ENCODE results near the gene ANKRD11.
"Not testable (repeated sequence)": the region's sequence is repeated elsewhere in the genome, so short reads cannot be mapped to it uniquely, and the experiment has no call there.

Gene ANKRD11

DNA sequence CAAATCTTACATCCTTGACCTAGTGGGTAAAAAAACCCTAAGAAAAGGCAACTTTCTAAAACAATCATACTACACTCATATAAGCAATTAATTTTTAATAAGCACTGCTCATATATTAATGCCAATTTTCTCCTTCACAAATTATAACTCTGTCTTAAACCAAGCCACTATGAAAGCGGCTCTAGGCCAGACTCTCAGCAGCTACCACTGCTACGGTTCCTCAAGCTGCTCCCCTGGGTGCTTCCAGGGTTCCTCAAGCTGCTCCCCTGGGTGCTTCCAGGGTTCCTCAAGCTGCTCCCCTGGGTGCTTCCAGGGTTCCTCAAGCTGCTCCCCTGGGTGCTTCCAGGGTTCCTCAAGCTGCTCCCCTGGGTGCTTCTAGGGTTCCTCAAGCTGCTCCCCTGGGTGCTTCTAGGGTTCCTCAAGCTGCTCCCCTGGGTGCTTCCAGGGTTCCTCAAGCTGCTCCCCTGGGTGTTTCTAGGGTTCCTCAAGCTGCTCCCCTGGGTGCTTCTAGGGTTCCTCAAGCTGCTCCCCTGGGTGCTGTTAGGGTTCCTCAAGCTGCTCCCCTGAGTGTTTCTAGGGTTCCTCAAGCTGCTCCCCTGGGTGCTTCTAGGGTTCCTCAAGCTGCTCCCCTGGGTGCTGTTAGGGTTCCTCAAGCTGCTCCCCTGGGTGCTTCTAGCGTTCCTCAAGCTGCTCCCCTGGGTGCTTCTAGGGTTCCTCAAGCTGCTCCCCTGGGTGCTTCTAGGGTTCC, 35.8 kb downstream of the ANKRD11 start:
- in situ Hi-C loops (cut with MboI; ENCODE audit: low sequenced_read_pairs), result not testable (repeated sequence)

DNA sequence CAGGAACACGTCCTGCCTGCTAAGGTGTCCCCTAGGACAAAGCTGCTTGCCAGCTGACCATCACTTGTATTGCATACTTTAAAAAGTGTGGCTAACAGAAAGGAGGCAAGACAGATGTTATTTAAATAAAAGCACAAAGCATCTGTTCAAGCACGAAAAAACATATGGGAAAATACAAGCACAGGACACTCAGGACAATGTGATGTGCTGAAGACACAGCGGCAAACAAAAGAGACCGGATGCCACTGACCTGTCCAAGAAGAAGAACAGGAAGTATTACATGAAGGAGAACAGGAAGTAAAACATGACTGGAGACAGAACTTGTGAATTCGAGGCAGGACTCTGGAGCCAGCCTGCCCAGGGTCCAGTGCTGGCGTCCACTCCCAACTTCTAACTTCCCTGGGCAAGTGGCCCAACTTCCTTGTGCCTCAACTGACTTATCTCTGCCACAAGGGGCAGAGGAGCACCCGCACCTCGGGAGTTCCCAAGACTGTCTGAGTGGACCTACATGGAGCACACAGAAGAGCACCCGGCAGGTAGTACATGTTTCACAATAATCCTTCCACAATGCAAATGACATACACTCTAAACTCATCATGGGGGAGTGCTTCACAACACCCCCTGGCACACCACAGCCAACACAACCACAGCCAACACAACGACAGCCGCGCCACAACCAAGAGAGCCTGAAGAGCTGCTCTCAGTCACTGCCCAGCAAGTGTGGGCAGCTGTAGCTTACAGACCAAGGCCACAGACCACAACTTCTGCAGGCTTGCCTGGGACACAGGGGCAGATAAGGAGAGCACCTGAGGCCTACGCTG, 36.6 kb downstream of the ANKRD11 start:
- in situ Hi-C loops (cut with MboI; ENCODE audit: low sequenced_read_pairs), result no loop called here

DNA sequence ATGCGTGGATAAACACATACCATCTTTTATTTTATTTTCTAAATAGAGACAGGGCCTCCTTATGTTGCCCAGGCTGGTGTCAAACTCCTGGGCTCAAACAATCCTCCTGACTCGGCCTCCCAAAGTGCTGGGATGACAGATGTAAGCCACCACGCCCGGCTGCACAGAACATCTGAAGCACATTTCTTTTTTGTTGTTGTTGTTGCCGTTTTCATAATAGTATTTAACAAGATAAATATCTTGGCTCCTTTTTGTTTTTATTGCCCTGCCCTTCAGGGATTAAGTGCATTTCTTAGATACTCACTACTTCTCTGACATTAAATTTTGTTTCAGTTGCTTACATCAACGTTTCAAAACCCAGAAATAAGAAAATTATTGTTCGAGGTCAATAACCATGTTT, 37.4 kb downstream of the ANKRD11 start:
- in situ Hi-C loops (cut with MboI; ENCODE audit: low sequenced_read_pairs), result no loop called here

DNA sequence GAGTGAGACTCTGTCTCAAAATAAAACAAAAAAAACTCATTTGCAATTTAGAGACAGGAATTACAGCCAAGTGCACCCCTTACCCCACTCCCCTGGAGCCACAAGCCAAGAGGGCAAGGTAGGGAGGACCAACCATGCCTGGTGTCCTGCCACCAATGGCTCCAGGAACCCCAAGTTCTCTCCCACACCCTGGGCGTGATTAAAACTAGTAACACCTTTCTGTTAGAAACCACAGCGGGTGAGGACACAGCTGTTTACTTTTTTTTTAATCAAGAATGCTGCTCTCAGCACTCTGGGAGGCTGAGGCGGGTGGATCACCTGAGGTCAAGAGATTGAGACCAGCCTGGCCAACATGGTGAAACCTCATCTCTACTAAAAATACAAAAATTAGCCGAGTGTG, 38.1 kb downstream of the ANKRD11 start:
- in situ Hi-C loops (cut with MboI; ENCODE audit: low sequenced_read_pairs), result no loop called here

DNA sequence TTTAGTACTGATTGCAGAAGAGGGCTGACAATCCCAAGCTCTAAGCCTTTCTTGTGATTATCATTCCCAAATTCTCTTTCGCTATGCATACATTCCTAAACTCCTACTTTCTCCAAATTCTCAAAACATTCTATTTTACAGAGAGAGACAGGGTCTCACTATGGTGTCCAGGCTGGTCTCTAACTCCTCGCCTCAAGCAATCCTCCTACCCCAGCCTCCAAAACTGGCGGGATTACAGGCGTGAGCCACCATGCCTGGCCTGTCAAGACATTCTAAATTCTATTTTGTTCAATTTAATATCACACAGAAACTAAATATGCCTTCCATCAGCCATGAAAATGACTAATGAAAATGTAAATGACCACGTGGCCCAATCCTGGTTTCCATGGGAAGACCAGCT, 39.8 kb downstream of the ANKRD11 start:
- in situ Hi-C loops (cut with MboI; ENCODE audit: low sequenced_read_pairs), result no loop called here

DNA sequence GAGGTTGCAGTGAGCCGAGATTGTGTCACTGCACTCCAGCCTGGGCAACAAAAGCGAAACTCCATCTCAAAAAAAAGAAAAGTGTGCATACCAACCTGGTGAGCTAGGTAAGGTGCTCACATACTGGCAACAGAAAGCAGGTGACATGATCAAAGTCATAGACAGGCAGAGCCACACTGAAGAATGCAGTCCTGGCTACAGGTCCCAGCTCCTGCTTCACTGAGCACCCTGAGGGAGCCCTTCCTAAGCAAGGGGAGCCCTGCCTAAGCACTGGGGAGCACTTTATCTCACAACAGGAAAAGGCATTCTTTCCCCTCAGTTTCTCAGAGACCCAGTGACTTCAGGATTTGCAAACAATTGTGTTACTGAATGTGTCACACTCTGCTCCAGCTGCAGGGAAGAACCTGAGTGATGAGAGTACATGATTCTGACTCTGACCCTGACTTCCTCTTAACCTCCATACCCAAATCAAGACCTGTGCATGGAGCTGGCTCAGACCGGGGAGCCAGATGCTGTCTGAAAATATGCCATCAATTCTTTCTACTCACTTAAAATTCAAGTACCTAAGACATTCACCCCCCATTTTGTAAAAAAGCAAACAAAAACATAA, 40.5 kb downstream of the ANKRD11 start:
- in situ Hi-C loops (cut with MboI; ENCODE audit: low sequenced_read_pairs), result no loop called here

DNA sequence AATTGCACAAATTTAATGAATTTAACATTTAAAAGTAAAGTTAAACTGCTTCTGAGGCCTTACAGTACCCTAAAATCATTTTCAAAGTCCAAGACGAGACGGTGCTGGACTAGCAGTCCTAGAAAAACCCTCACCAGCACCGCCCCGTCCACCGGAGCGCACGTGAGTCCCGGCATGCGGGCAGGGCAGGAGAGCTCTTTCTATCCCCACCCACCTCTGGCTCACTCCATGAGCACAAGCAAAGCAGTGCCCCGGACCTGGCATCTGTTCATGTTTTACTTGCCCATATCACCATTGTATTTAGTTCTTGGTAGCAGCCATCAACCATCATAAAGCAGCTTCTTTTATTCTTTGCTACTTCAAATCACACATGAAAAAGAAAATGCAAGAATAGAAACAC, 41.7 kb downstream of the ANKRD11 start:
- in situ Hi-C loops (cut with MboI; ENCODE audit: low sequenced_read_pairs), result no loop called here

DNA sequence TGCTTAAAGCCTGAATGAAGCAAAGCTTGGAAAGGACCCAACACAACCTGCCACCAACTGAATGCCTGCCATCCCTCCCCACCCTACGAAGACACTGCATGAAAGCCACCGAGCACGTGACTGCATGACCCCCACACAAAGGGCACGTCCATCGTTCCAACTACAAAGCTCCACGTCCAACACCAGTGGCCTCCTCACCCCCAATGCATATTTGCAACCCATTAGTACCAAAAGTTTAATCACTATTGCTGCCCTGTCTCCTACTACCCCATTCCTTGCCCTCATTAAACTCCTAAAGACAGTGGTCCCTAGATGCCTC, 43.4 kb downstream of the ANKRD11 start:
- in situ Hi-C loops (cut with MboI; ENCODE audit: low sequenced_read_pairs), result no loop called here

DNA sequence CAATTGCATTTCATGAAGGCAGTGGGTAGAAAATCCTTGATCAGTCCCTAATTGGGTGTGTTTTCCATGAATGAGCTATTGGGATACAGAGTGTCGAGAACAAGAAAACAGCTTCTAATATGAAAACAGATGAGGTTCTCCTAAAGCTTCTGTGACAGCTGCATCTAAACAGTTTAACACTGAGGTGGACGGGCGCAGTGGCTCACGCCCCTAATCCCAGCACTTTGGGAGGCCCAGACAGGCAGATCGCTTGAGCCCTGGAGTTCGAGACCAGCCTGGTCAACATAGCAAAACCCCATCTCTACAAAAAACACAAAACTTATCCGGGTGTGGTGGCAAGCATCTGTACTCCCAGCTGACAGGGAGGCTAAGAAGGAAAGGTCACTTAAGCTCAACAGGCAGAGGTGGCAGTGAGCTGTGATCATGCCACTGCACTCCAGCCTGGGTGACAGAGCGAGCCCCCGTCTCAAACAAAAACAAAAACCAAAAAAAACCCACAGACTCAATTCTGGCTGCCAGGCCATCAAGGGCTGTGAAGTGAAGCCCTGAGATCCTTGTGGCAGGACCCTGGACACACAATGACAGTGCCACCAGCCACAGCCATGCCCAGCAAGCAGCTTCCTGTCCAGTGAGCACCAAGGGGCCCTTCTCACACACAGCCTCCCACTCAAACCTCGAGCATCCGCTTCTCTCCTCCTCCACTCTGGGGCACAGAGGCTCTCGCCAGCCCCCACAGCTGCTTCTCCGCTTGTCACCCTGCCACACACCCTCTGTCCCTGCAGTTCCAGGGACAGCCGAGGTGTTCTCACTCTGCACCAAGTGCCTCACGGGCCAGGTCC, 44.0 kb downstream of the ANKRD11 start:
- in situ Hi-C loops (cut with MboI; ENCODE audit: low sequenced_read_pairs), result no loop called here

DNA sequence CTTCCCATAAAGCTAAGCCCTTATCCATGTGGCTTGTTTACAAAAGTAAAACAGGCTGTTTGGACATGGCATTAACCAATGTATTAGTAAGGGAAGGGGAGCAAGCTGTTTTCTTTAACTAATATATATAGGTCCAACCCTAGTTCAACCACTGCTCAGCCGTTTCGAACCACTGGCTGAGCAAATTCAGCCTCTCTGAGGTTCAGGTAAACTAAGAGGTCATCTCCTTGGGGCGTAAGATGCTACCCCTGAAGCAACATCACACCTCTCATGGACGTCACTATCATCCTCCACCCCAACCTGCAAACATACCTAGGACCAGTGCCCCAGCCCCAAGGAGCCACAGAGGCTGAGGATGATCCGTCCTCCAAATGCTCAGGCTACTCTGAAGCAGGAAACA, 45.2 kb downstream of the ANKRD11 start:
- in situ Hi-C loops (cut with MboI; ENCODE audit: low sequenced_read_pairs), result no loop called here

DNA sequence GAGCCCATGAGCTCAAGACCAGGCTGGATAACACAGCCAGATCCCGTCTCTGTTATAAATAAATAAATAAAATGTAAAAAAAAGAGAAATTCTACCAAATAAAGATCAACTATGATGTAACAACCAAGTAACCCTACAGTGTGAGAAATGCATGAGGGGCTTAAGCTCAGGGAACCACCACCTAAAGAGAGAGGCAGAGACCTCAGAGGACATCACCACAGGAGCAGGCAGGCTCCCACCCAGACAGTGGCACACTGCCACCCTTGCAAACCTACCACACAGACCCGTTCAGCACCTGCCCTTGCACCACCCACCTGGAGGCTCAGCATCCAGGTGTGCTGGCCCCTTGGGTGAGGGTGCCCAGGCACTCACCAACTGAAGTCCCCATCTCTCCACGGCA, 45.6 kb downstream of the ANKRD11 start:
- in situ Hi-C loops (cut with MboI; ENCODE audit: low sequenced_read_pairs), result no loop called here

DNA sequence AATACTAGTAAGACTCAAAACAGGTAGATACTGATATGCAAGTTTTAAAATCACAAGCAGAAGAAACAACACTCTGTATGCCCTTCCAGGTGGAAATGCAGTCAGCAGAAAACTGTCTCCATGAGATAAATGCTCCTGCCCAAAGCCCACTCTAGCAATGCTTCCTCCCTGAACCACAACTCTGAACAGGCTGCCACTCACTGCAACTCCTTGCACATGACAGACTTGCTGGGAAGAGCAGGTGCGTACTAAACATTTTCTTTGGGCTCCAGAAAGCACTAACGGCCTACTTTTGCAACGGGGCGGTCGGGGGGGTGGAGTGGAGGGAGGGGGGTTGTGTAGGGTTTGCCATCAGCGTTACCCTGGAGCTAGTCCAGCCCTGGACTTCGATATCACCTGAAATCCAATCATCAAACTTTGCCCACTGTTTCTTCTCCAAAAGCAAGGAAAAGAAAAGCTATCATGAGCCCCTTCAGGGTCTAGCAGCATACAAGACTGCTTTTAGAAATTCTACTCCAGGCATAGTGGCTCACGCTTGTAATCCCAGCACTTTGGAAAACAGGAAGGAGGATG, 46.1 kb downstream of the ANKRD11 start:
- in situ Hi-C loops (cut with MboI; ENCODE audit: low sequenced_read_pairs), result no loop called here

DNA sequence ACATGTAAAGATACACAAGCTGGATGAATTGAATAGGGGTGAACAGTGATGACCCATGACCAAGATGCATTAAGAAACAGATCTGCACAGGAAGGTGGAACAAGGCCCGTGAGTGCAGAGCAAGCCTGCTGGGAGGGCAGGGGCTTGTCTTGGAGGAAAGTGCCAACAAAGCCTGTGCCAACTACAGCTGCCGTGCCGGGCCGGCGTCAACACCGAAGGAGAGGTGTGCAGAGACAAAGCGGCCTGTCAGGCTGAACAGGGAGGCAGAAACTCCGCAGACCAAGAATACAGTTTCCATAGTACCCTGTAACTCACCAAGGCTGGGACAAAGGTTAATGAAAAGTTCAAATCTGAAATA, 46.7 kb downstream of the ANKRD11 start:
- in situ Hi-C loops (cut with MboI; ENCODE audit: low sequenced_read_pairs), result no loop called here

DNA sequence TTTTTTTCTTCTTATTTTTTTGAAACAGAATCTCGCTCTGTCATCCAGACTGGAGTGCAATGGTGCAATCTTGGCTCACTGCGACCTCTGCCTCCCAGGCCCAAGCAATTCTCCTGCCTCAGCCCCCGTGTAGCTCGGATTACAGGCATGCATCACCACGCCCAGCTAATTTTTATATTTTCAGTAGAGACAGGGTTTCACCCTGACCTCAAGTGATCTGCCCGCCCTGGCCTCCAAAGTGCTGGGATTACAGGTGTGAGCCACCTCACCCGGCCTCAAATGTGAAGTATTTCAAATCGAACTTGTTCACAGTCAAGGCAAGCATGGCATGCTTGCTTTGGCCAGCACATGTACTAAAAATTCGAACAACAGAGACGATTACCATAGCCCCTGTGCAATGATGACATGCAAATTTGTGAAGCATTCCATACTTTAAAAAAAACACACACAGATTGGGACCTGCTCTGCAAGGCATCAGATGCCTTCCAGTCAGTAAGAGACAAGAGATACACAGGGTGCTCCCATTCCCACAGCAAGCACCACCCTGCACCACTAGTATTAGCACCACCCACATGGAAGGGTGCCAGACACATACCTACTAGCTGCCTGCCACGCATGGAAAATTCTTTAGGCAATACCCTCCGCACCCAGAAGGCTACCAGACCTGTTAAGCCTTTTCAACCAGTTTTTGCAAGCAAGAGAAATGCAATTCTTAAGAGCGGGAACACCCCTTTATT, 47.2 kb downstream of the ANKRD11 start:
- in situ Hi-C loops (cut with MboI; ENCODE audit: low sequenced_read_pairs), result no loop called here

DNA sequence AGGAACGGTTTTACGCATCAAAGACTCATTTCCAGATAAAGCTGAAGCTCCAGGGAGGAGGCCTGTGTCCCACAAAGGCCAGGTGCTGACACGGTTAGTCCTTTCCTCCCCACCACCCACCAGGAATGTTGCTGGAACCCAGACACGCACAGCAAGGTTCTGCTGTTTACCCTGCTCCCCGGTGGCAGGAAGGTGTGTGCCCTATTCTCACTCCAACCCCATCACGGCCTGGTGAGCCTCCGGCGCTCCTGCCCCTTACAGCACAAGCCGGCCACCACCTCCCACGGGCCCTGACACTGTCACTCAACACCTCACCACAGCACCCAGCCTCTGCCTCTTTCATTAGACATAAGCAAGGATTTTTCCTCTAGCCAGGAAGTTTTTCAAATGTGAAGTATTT, 47.8 kb downstream of the ANKRD11 start:
- in situ Hi-C loops (cut with MboI; ENCODE audit: low sequenced_read_pairs), result no loop called here

DNA sequence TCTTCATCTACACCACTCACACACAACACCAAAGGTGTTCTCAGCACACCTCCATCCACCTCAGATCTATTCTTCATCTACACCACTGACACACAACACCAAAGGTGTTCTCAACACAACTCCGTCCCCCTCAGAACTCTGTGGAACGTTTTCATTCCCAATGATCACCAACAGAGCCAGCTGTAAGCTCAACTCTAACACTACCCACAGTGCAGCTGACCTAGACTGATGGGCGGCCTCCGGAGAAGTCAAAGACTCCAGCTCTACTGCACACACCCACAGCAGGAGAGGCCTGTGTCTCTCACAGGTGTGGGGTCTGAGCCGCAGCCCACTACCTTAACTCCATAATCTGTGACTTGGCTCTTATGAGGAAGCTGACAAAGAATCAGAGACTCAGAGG, 50.7 kb downstream of the ANKRD11 start:
- in situ Hi-C loops (cut with MboI; ENCODE audit: low sequenced_read_pairs), result no loop called here

DNA sequence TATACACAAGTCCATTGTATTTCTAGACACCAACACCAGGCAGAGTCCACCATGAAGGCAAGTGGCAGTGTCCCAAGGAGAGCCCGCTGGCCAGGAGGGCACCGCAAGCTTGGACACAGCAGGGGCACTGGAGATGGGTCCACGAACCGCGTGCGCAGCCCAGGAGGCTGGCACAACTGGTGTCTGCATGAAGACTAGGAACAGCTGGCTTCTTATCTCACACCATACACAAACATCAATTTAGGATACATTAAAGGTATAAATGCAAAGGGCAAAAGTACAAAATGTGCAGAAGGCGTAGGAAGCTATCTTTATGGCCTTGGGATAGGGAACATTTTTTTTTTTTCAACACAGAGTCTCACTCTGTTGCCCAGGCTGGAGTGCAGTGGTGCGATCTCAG, 52.4 kb downstream of the ANKRD11 start:
- in situ Hi-C loops (cut with MboI; ENCODE audit: low sequenced_read_pairs), result no loop called here

DNA sequence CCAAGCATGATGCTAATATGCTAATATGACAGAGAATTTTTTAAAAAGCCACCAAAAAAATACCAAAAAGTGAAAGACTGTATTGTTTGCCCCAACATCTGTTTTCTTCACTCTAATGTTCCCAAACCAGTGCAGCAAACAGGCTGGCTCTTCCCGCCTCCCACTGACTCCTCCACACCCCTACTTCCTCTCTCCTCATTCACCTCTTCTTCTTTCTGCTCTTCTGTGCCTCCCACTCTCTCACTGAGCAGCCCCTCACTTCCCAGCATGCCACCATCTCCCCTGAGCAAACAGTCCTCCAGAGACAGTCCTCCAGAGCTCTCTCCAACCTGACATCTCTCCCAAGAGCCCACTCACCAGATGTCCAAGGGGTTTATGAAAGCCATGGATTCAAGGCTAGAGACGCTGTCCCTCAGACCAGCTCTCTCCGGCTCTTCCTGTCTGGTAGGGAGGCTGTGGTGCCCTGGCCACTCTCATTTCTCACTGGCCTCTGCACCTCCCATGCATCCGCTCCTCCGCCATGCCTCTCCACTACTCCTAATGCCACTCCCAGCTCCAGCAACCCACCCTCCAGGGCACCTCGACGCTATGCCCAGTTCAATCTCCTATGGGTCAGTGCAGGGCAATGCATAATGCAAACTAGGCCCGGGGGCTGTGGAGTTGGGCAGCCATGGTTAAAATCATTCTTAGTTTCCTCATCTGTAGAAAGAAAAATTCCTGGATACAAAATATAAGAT, 52.9 kb downstream of the ANKRD11 start:
- in situ Hi-C loops (cut with MboI; ENCODE audit: low sequenced_read_pairs), result no loop called here

DNA sequence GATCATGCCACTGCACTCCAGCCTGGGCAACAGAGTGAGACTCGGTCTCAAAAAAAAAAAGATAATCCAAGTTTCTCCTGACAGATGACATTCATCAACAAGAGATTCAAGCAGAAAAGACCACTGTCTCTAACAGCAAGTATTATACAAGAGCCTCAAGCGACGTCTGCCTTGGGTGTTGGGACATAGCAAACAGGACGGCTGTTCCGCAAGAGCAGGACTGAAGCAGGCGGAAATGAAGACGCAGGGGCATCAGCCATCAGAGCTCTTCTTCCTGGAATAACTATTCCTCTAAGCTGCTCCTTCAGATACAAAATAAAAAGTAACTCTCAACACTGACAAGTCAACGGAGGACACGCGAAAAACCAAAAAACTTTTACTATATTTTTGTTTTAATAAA, 54.0 kb downstream of the ANKRD11 start:
- in situ Hi-C loops (cut with MboI; ENCODE audit: low sequenced_read_pairs), result no loop called here

DNA sequence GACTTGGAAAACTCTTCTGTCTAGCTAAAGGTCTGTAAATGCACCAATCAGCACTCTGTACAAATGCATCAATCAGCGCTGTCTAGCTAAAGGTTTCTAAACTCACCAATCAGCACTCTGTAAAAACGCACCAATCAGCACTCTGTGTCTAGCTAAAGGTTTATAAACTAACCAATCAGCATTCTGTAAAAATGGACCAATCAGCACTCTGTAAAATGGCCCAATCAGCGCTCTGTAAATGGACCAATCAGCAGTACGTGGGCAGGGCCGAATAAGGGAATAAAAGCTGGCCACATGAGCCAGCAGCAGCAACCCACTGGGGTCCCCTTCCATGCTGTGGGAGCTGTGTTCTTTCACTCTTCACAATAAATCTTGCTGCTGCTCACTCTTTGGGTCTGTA, 55.3 kb downstream of the ANKRD11 start:
- in situ Hi-C loops (cut with MboI; ENCODE audit: low sequenced_read_pairs), result not testable (repeated sequence)

All from HL-60/S4 treated with phorbol 12-myristate 13-acetate at 8.2 ng/mL for 4 days and 3 days (cell line).